HG03378 (cell line): ENCODE measurements around the gene ADORA2B.

Source experiments
- ATAC-seq: cut with Tn5 transposase; IDR thresholded peaks from one replicate; pipeline ENCODE4 v1.9.1; 2021; ENCODE audit warnings: mild to moderate bottlenecking, moderate library complexity; ENCODE audit not compliant: unreplicated experiment

Gene ADORA2B

GRCh38 chr17:15952916-15953790 lies 8.2 kb downstream of the ADORA2B start:
- ATAC-seq = no peak

- no peak for ATAC-seq
Observed at GRCh38 chr17:15954222-15954621, 9.3 kb downstream of the ADORA2B start.

GRCh38 chr17:15955793-15956541 lies 11.0 kb downstream of the ADORA2B start:
- ATAC-seq = no peak

GRCh38 chr17:15957206-15957605 lies 12.3 kb downstream of the ADORA2B start:
- no peak for ATAC-seq

GRCh38 chr17:15957608-15958307 lies 12.8 kb downstream of the ADORA2B start:
- no peak for ATAC-seq

GRCh38 chr17:15958484-15958854 lies 13.5 kb downstream of the ADORA2B start:
- no peak for ATAC-seq

- no peak for ATAC-seq
Observed at GRCh38 chr17:15963670-15964110, 18.8 kb downstream of the ADORA2B start.

GRCh38 chr17:15965528-15965927 lies 20.6 kb downstream of the ADORA2B start:
- ATAC-seq = no peak

GRCh38 chr17:15966183-15966878 lies 21.4 kb downstream of the ADORA2B start:
- no peak for ATAC-seq

GRCh38 chr17:15966879-15967248 lies 21.9 kb downstream of the ADORA2B start:
- ATAC-seq = no peak

GRCh38 chr17:15967706-15968399 lies 22.9 kb downstream of the ADORA2B start:
- no peak for ATAC-seq

GRCh38 chr17:15969463-15969862 lies 24.5 kb downstream of the ADORA2B start:
- ATAC-seq = no peak

GRCh38 chr17:15970500-15970899 lies 25.6 kb downstream of the ADORA2B start:
- no peak for ATAC-seq

GRCh38 chr17:15971098-15971678 lies 26.3 kb downstream of the ADORA2B start:
- ATAC-seq = no peak

- no peak for ATAC-seq
Observed at GRCh38 chr17:15971882-15972281, 27.0 kb downstream of the ADORA2B start.

GRCh38 chr17:15972497-15972951 lies 27.6 kb downstream of the ADORA2B start:
- no peak for ATAC-seq

GRCh38 chr17:15973016-15973415 lies 28.1 kb downstream of the ADORA2B start:
- ATAC-seq = no peak

- ATAC-seq = no peak
Observed at GRCh38 chr17:15973834-15974233, 28.9 kb downstream of the ADORA2B start.

GRCh38 chr17:15977894-15978293 lies 33.0 kb downstream of the ADORA2B start:
- ATAC-seq = no peak

- ATAC-seq = no peak
Observed at GRCh38 chr17:15978606-15979005, 33.7 kb downstream of the ADORA2B start.
